ENCODE data around the gene TMEM191B. TPM values are rescaled to one million over a fixed set of nuclear protein-coding genes. Genes with fewer than 3 reads are reported as not detected.
A peak's percentile ranks its signal among the peaks of the same experiment; 100 is the strongest.
"Not testable (repeated sequence)": the region's sequence is repeated elsewhere in the genome, so short reads cannot be mapped to it uniquely, and the experiment has no call there.

The TMEM191B gene
- total RNA-seq, 2 donors from 2014 or later, result 4.8 TPM; not detected in 1

- DNase-seq; H3K27ac Mint-ChIP-seq; H3K4me3 Mint-ChIP-seq; H3K9me3 ChIP-seq (ENCODE audit: control insufficient read depth, low read length, poor library complexity, severe bottlenecking); H3K4me1 Mint-ChIP-seq; H3K36me3 Mint-ChIP-seq (ENCODE audit: low read depth); ATAC-seq; H3K27me3 Mint-ChIP-seq: not testable (repeated sequence)
Observed at GRCh38 chr22:18543400-18543799, 15.8 kb downstream of the TMEM191B start.

- not testable (repeated sequence) for H3K36me3 Mint-ChIP-seq (ENCODE audit: low read depth); DNase-seq; H3K27ac Mint-ChIP-seq; H3K27me3 Mint-ChIP-seq; H3K9me3 ChIP-seq (ENCODE audit: control insufficient read depth, low read length, poor library complexity, severe bottlenecking); ATAC-seq; H3K4me3 Mint-ChIP-seq; H3K4me1 Mint-ChIP-seq
Observed at GRCh38 chr22:18544615-18545014, 17.0 kb downstream of the TMEM191B start.

- H3K4me1 Mint-ChIP-seq; H3K4me3 Mint-ChIP-seq; ATAC-seq; H3K9me3 ChIP-seq (ENCODE audit: control insufficient read depth, low read length, poor library complexity, severe bottlenecking); DNase-seq; H3K36me3 Mint-ChIP-seq (ENCODE audit: low read depth); H3K27ac Mint-ChIP-seq; H3K27me3 Mint-ChIP-seq: not testable (repeated sequence)
Observed at GRCh38 chr22:18549458-18550179, 22.0 kb downstream of the TMEM191B start.

- not testable (repeated sequence) for H3K4me3 Mint-ChIP-seq; H3K4me1 Mint-ChIP-seq; ATAC-seq; H3K27me3 Mint-ChIP-seq; H3K27ac Mint-ChIP-seq; H3K36me3 Mint-ChIP-seq (ENCODE audit: low read depth); DNase-seq; H3K9me3 ChIP-seq (ENCODE audit: control insufficient read depth, low read length, poor library complexity, severe bottlenecking)
Observed at GRCh38 chr22:18551046-18551445, 23.4 kb downstream of the TMEM191B start.

- not testable (repeated sequence) for H3K4me1 Mint-ChIP-seq
Observed at GRCh38 chr22:18552839-18553597, 25.4 kb downstream of the TMEM191B start.

GRCh38 chr22:18554280-18555256 is 27.0 kb downstream of the TMEM191B start:
- H3K36me3 Mint-ChIP-seq (ENCODE audit: low read depth); H3K9me3 ChIP-seq (ENCODE audit: control insufficient read depth, low read length, poor library complexity, severe bottlenecking); H3K4me1 Mint-ChIP-seq; H3K27ac Mint-ChIP-seq; H3K4me3 Mint-ChIP-seq; ATAC-seq; H3K27me3 Mint-ChIP-seq; DNase-seq: not testable (repeated sequence)

More at GRCh38 chr22:18552839-18553597, 25.4 kb downstream of the TMEM191B start:
- not testable (repeated sequence) for H3K27ac Mint-ChIP-seq; H3K9me3 ChIP-seq (ENCODE audit: control insufficient read depth, low read length, poor library complexity, severe bottlenecking); H3K27me3 Mint-ChIP-seq; DNase-seq; H3K4me3 Mint-ChIP-seq; H3K36me3 Mint-ChIP-seq (ENCODE audit: low read depth)
- peak; percentile 11 for ATAC-seq

- not testable (repeated sequence) for H3K4me1 Mint-ChIP-seq, H3K4me3 Mint-ChIP-seq
Observed at GRCh38 chr22:18558516-18558915, 30.9 kb downstream of the TMEM191B start.

GRCh38 chr22:18558939-18559338 is 31.3 kb downstream of the TMEM191B start:
- not testable (repeated sequence) for H3K4me3 Mint-ChIP-seq; H3K9me3 ChIP-seq (ENCODE audit: control insufficient read depth, low read length, poor library complexity, severe bottlenecking); H3K27me3 Mint-ChIP-seq; H3K36me3 Mint-ChIP-seq (ENCODE audit: low read depth); H3K27ac Mint-ChIP-seq; DNase-seq; ATAC-seq; H3K4me1 Mint-ChIP-seq

More at GRCh38 chr22:18558516-18558915, 30.9 kb downstream of the TMEM191B start:
- not testable (repeated sequence) for H3K27me3 Mint-ChIP-seq; H3K27ac Mint-ChIP-seq; H3K36me3 Mint-ChIP-seq (ENCODE audit: low read depth); ATAC-seq; DNase-seq; H3K9me3 ChIP-seq (ENCODE audit: control insufficient read depth, low read length, poor library complexity, severe bottlenecking)

- not testable (repeated sequence) for H3K27me3 Mint-ChIP-seq; H3K36me3 Mint-ChIP-seq (ENCODE audit: low read depth); H3K4me1 Mint-ChIP-seq; H3K4me3 Mint-ChIP-seq; DNase-seq; H3K9me3 ChIP-seq (ENCODE audit: control insufficient read depth, low read length, poor library complexity, severe bottlenecking); H3K27ac Mint-ChIP-seq
- peak; percentile 93 for ATAC-seq
Observed at GRCh38 chr22:18560099-18560974, 32.7 kb downstream of the TMEM191B start.

- H3K36me3 Mint-ChIP-seq (ENCODE audit: low read depth), result not testable (repeated sequence)
Observed at GRCh38 chr22:18570509-18571246, 43.1 kb downstream of the TMEM191B start.

GRCh38 chr22:18573483-18574164 is 46.0 kb downstream of the TMEM191B start:
- not testable (repeated sequence) for DNase-seq; H3K4me3 Mint-ChIP-seq; H3K9me3 ChIP-seq (ENCODE audit: control insufficient read depth, low read length, poor library complexity, severe bottlenecking); H3K4me1 Mint-ChIP-seq; H3K36me3 Mint-ChIP-seq (ENCODE audit: low read depth); H3K27ac Mint-ChIP-seq; ATAC-seq; H3K27me3 Mint-ChIP-seq

More at GRCh38 chr22:18570509-18571246, 43.1 kb downstream of the TMEM191B start:
- not testable (repeated sequence) for H3K27ac Mint-ChIP-seq; H3K4me3 Mint-ChIP-seq; DNase-seq; H3K4me1 Mint-ChIP-seq; ATAC-seq; H3K27me3 Mint-ChIP-seq; H3K9me3 ChIP-seq (ENCODE audit: control insufficient read depth, low read length, poor library complexity, severe bottlenecking)
